NCI-H1930 (cell line): ENCODE data around the gene DDC.

Source experiments
- DNase-seq, 2 experiments: peaks; one replicate each; lab custom pipeline; 2025; lab: John Stamatoyannopoulos, UW

The DDC gene

DNA sequence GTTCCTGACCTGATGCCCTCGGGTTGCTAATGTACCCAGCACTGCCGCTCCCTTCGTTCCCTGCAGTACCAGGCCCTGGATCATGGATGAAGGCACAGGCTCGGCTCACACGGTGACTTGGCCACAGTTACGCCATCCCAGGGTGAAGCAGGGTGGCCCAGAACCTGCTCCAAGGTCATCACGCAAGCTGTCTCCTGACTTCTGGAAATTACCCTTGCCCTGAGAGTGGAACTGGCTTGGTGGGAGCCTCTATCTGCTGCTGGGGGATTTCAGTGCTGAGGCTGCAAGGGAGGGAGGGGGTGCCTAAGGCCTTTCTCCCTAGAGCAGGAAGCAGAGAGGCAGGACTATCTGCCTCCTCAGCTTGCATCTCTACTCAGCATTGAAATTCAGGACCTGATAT lies 151.6 kb downstream of the DDC start:
- no peak for DNase-seq

DNA sequence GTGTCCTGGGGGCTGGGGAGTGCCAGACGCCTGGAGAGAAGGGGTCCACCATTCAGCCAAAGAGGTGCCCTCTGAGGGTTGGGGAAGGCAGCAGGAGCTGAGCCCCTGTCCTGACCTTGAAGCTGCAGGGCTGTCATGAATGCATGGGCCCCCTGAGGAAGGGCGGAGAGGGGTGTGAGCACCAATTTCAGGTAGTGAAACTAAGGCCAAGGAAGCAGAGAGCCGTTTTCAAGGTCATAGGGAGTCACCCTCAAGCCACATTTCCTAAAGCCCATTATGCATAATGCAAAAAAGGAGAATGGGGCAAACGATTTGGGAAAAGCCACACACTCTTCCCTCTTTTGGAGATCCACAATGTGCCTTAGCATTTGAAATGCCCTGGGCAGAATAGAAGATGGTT lies 152.2 kb downstream of the DDC start:
- DNase-seq, result no peak

DNA sequence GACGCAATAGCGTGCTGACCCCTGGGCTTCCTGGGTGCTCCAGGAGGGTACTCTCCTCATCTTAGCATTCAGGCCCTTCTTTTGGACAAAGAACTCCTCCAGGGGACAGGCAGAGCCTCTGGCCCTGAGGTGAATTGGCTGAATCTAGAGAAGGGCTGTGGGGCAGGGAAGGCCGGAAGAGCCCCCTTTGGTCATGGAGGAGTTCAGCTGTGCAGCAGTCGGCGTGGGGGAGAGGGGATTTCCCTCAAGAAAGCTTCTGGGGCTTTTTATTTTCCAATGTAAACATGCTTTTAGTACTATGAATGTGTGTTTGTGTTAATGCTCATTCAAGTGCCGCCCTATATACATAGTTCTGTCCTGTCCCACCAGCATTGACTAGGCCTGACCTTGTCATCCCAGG lies 153.9 kb downstream of the DDC start:
- no peak for DNase-seq

DNA sequence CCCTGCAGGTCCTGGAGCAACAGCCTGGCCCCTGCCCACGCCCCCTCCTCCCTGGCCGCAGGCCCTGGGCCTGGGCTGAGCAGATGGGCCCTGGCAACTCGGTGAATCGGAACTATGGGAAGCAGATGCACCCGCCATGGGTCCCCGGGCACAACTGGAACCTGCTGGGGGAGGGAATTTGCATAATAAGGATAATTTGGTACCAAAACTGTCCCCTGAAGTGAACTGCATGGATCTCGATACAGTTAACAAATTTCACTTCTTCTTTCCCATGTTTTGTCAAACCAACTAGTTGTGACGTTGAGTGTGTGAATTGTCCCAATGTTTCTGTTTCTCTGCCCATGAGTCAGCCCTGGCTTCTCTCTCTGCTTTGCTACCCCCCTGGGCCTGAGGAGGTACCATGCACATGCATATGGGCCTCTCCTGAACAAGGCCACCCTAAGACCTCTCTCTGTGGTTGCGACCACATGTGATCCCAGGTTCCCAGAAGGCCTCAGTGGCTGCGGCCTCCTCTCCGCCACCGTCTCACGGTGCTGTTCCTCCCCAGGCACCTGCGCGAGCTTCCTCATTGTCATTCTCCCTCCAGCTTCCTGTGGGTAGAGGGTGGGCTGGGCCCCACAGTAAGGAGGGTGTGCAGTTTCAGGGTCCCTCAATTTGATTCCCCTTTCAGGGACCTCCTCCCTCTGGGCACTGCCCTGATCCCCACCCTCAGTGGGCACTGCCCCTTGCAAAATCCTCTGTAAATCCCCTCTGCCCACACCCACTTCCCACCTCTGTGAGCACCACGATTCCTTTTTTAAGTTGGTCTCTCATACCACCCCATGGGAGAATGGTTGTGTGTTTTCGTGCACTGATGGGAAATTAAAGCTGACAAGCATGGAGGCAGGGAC lies 155.1 kb downstream of the DDC start:
- DNase-seq, result no peak
